ENCODE measurements around the gene TMUB1.

DNA sequence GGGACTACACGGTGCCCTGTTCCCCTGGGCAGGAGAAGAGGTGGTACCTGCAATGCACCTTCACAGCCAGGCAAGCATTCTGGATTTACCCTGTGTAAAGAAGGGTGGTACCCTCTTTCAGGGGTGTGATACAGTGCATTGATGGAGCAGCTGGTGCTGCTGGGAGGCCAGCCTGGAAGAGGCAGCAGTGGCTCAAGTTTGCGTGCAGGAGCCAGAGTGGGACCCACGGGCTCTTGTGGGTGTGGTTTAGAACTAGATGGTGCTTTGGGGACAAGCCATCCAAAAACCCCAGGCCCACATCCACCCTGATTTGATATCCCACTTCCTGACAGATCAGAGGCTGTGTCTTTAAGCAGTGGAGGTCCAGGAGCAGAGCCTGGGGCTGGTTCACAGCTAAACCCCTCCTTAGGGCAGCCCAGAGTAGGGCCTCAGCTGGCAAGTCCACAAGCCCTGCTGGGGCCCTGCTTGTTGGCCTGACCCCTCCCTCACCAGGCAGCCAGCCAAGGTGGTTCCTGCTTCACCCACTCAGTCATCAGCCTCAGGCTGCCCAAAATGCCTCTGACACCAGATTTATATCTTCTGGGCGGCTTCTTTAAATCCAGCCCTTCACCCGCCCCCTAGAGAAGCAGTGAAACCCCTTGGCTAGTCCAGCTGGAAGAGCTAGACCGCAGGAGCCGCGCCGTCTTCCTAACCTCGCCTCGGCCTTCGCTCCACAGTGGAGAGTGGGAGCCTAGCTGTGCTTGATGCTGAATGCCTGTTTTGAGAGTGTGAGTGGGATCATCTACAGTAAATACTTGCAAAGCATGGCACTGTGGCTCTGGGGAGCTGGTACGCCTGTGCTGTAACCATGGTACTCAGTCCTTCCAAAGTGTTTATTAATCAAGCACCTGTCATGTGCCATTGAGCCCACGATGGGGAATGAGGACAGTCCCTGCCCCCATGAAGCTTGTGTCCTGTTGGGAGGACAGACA is 36.4 kb downstream of the TMUB1 start:
- TF ChIP-seq CEBPB (tag; IDR thresholded peaks at IDR 0.05) (no peak), ZNF778 (CRISPR knock-in tag; IDR thresholded peaks at IDR 0.05) (no peak), NFYB (IDR thresholded peaks at IDR 0.05; ENCODE audit: extremely low read depth, insufficient read length) (no peak), ATF1 (CRISPR knock-in tag; IDR thresholded peaks at IDR 0.05) (no peak), ATF1 (tag; IDR thresholded peaks at IDR 0.05) (no peak), RFX1 (IDR thresholded peaks at IDR 0.05) (no peak), SP1 (CRISPR knock-in tag; IDR thresholded peaks at IDR 0.05) (no peak), SREBF2 (CRISPR knock-in tag; IDR thresholded peaks at IDR 0.05) (no peak), HMG20A (CRISPR knock-in tag; conservative IDR thresholded peaks at IDR 0.05) (no peak)
- TF ChIP-seq, protein P1, sequence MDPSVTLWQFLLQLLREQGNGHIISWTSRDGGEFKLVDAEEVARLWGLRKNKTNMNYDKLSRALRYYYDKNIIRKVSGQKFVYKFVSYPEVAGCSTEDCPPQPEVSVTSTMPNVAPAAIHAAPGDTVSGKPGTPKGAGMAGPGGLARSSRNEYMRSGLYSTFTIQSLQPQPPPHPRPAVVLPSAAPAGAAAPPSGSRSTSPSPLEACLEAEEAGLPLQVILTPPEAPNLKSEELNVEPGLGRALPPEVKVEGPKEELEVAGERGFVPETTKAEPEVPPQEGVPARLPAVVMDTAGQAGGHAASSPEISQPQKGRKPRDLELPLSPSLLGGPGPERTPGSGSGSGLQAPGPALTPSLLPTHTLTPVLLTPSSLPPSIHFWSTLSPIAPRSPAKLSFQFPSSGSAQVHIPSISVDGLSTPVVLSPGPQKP (CRISPR knock-in tag; IDR thresholded peaks at IDR 0.05) = no peak
- TF ChIP-seq, protein P2, sequence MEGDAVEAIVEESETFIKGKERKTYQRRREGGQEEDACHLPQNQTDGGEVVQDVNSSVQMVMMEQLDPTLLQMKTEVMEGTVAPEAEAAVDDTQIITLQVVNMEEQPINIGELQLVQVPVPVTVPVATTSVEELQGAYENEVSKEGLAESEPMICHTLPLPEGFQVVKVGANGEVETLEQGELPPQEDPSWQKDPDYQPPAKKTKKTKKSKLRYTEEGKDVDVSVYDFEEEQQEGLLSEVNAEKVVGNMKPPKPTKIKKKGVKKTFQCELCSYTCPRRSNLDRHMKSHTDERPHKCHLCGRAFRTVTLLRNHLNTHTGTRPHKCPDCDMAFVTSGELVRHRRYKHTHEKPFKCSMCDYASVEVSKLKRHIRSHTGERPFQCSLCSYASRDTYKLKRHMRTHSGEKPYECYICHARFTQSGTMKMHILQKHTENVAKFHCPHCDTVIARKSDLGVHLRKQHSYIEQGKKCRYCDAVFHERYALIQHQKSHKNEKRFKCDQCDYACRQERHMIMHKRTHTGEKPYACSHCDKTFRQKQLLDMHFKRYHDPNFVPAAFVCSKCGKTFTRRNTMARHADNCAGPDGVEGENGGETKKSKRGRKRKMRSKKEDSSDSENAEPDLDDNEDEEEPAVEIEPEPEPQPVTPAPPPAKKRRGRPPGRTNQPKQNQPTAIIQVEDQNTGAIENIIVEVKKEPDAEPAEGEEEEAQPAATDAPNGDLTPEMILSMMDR (IDR thresholded peaks at IDR 0.05 in 2 of 3, conservative IDR thresholded peaks at IDR 0.05 in 1 of 3; ENCODE audit: insufficient read depth in 2 of 3, low read depth in 1 of 3, low read length in 3 of 3) = no peak
- TF ChIP-seq, protein P3, sequence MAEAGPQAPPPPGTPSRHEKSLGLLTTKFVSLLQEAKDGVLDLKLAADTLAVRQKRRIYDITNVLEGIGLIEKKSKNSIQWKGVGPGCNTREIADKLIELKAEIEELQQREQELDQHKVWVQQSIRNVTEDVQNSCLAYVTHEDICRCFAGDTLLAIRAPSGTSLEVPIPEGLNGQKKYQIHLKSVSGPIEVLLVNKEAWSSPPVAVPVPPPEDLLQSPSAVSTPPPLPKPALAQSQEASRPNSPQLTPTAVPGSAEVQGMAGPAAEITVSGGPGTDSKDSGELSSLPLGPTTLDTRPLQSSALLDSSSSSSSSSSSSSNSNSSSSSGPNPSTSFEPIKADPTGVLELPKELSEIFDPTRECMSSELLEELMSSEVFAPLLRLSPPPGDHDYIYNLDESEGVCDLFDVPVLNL (CRISPR knock-in tag; IDR thresholded peaks at IDR 0.05; ENCODE audit: low read depth) = no peak
- TF ChIP-seq, protein P4, sequence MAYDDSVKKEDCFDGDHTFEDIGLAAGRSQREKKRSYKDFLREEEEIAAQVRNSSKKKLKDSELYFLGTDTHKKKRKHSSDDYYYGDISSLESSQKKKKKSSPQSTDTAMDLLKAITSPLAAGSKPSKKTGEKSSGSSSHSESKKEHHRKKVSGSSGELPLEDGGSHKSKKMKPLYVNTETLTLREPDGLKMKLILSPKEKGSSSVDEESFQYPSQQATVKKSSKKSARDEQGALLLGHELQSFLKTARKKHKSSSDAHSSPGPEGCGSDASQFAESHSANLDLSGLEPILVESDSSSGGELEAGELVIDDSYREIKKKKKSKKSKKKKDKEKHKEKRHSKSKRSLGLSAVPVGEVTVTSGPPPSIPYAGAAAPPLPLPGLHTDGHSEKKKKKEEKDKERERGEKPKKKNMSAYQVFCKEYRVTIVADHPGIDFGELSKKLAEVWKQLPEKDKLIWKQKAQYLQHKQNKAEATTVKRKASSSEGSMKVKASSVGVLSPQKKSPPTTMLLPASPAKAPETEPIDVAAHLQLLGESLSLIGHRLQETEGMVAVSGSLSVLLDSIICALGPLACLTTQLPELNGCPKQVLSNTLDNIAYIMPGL (CRISPR knock-in tag; IDR thresholded peaks at IDR 0.05) = no peak
- TF ChIP-seq, protein P5, sequence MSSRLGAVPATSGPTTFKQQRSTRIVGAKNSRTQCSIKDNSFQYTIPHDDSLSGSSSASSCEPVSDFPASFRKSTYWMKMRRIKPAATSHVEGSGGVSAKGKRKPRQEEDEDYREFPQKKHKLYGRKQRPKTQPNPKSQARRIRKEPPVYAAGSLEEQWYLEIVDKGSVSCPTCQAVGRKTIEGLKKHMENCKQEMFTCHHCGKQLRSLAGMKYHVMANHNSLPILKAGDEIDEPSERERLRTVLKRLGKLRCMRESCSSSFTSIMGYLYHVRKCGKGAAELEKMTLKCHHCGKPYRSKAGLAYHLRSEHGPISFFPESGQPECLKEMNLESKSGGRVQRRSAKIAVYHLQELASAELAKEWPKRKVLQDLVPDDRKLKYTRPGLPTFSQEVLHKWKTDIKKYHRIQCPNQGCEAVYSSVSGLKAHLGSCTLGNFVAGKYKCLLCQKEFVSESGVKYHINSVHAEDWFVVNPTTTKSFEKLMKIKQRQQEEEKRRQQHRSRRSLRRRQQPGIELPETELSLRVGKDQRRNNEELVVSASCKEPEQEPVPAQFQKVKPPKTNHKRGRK (tag; IDR thresholded peaks at IDR 0.05) = no peak

Measured in K562 (cell line).